Activated T-cell treated with anti-CD3 and anti-CD28 coated beads, Interleukin-2, amount 50 U/mL, for 48 hours (primary cell): ENCODE measurements around the gene BAZ2A.
"Not testable (repeated sequence)": the region's sequence is repeated elsewhere in the genome, so short reads cannot be mapped to it uniquely, and the experiment has no call there.

Experiments used
- DNase-seq, 2 experiments: peaks; one replicate each; pipeline ENCODE4 v3.0.0-alpha.2; 2020

The BAZ2A gene

DNA sequence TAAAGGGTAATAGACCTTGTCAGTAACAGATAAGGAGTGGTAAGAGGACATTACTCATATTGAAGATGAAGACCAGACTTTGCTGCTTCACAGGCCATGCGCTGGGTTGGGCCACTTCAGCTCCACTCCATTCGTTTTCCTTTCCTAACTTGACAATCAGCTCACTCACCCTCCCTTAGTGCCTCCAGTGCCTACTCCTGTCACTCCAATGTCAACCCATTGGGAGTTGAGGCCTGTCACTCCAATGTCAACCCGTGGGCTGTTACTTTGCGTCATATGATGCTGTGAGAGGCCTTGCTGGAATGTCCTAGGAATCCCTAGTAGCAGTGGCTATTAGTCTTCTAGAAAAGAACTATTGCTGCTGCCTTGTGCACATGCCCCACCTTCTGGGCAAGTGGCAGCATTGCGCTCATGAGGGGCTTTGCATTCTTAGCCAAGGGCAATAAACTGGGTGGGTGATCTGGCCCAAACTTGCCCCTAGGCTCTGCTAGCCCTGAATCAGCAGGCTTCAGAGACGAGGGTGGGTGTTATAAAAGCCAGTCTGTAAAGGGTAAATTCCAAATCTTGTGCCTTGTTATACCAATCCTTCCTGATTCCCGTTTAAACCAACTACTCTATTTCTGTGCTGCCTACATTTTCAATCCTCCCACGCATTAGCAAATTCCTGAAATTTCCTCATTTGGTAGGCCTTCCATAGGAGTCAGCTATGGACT, 36.1 kb downstream of the BAZ2A start:
- peak; percentile 74 for DNase-seq

DNA sequence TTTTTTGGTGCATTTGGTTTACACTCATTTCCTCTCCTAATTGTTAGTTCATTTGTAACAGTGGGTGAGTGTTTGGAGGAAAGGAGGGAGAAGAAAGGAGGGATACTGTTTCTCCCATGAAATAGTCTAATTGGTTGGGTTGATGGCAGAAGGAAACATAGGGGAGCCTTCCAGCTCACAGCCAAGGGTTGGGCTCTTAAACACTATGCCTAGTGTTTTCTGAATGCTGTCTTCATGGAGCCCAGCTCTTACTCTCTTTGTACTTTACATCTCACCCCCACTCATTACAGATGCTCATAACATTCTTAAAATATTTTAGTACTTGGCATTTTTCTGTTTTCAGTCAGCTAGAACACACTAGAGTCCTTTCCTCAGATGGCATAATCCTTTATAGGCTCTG, 38.2 kb downstream of the BAZ2A start:
- no peak for DNase-seq

DNA sequence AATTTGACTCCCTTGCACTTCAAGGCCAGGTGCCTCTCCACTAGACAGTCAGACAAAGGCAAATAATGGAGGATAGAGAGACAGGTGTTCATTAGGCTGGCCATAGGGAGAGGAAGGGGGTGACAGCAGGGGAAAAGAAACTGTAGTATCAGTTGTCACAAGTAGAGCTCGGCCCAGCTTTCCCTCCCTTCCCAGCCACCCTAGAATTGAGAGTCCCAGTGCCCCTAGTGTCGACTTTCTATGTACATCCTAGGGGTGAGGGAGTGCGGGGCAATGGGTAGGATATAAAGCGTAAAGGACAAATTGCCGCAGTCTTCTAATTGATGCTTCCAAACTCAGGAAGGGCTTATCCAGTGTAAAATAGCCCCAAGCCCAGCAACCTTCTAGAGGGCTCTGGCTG, 39.0 kb downstream of the BAZ2A start:
- DNase-seq = no peak

DNA sequence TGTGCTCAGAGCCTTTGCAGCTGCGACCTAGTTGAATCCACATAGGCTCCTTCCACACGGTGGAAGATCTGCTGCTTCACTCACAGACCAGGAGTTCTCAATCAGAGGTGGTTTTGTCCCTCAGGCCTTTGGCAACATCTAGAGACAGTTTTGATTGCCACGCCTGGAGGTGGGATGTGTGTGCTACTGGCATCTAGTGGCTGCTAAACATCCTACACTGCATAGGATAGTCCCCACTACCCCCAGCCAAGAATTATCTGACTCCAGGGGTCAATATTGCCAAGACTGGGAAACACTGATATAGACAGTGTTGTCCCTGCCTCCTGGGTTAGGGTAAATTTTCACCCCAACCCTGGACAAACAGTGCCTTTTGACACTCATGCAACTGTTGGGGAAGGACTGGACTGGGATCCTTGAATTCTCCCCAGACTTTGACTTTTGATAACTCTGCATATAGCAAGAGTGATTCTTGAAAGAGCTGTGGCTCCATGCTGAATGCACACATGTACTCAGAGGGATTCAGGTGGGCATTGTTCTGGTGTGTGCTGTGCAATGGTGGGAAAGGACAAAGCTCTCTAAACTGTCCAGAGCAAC, 39.8 kb downstream of the BAZ2A start:
- peak in 1 of 2 experiments; percentile 38 for DNase-seq

DNA sequence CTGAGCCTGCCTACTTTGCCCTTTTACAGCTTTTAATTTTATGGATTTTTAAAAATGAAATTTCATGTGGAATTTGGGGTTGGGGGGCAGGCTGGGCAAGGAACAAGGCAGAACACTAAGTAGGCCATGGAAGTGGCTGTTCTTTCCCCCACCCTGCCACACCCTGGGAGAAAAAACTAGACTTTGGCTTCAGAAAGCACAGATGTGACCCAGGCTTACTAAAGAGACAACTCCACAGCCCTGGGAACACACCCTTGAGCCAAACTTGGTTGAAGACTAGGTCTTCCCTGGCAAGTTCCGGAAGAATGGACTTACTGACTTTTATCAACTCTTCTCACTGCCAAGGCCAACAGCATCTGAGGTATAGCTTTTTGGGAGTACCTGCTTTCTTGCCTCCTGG, 40.3 kb downstream of the BAZ2A start:
- no peak for DNase-seq

DNA sequence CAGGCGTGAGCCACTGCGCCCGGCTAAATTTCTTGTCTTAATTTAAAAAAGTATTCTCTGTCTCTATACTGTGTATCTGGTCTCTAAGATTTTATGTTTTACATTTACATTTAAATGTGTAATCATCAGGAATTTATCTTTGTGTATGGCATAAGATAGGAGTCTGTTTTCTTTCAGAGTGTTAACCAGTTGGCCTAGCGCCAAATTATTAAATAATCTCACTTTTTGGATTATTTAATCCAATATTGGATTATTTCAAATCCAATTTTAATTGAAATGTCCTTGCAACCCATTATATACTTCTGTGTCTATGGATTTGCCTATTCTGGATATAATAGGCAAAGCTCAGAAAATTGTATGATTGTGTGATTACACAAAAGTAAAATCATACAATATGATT, 45.0 kb downstream of the BAZ2A start:
- no peak for DNase-seq

DNA sequence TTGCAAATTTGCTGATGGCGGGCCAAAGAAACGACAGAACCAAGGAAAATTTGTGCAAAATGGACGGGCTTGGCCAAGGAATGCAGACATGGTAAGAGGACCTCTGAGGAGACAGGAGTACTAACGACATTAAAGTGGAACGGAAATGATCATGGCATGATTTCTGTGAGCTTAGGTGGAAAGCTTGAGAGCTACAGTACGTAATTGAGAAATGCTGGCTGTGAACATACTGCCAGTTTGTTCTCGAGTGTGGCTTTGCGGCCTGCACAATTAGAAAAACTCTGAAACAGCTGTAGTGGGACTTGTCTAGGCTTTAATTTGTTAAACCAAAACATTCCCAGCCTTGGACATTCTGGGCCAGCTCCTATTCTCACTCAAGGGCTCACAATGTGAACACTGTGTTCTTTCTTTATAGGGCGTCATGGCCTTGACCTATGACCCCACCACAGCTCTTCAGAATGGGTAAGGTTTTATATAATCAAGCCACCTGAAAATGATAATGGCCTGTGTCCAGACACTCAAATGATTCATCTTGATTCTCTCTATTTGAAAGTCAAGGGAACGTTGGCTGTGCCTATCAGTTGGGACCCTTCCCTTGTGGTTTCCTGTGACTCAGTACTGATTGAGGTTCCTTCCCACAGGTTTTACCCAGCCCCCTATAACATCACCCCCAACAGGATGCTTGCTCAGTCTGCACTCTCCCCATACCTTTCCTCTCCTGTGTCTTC, 48.5 kb downstream of the BAZ2A start:
- DNase-seq = peak; percentile 43 to 44

DNA sequence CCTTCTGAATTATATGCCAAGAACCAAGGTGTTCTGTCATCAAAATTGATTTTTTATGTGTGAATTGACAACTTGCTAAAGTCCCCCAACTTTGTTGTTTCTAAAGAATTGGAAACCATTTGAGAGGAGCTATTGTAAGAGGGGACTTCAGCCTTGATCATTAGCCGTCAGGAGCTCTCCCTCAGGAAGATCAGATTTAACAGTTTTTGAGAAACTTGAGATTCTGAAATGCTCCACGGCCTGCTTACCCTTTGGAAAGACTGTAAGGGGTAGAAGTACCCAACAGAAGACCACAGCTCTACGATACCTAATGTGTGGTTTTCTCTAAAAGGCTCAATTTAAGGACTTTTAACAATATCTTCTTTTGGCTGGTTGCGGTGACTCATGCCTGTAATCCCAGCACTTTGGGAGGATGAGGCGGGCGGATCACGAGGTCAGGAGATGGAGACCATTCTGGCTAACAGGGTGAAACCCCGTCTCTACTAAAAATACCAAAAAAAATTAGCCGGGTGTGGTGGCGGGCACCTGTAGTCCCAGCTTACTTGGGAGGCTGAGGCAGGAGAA, 51.1 kb downstream of the BAZ2A start:
- DNase-seq = no peak

DNA sequence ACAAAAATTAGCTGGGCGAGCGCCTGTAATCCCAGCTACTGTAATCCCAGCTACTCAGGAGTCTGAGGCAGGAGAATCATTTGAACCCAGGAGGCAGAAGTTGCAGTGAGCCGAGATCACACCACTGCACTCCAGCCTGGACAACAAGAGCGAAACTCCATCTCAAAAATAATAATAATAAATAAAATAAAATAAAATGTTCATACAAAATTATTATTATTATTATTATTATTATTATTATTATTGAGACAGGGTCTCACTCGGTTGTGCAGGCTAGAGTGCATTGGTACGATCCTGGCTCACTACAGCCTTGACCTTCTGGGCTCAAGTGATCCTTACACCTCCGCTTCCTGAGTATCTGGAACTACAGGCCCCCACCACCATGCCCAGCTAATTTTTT, 52.9 kb downstream of the BAZ2A start:
- not testable (repeated sequence) for DNase-seq

DNA sequence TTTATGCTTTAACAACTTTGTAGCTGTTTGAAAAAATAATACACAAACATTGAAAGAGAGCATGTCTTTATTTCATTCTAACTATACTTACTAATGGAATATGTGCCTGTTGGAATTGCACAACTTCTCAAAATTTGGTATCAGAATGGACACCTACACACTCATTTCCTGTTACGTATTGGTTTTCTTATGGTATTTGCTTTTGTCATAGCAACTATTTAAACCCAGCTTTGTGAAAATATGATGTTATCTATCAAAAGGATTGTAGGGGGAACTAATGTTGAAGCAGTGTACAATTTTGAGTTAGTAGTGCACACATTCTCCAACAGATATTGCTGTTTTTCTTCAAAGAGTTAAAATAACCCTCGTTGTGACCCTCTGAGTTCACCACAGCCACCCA, 55.9 kb downstream of the BAZ2A start:
- DNase-seq = no peak

DNA sequence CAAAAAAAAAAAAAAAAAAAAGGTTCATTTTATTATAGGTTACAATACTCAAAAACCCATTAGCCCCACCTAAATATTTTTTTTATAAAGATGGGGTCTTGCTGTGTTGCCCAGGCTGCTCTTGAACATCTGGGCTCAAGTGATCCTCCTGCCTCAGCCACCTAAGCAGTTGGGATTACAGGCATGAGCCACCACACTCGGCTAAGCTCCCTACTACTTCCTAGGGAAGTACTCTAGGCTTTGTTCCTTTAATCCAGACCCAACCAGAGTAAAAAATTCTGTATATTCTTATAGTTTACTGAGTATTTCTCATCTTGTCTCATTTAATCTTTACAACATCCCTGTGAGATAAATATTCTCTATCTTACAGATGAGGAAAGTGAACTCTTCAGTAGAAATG, 57.8 kb downstream of the BAZ2A start:
- no peak for DNase-seq

DNA sequence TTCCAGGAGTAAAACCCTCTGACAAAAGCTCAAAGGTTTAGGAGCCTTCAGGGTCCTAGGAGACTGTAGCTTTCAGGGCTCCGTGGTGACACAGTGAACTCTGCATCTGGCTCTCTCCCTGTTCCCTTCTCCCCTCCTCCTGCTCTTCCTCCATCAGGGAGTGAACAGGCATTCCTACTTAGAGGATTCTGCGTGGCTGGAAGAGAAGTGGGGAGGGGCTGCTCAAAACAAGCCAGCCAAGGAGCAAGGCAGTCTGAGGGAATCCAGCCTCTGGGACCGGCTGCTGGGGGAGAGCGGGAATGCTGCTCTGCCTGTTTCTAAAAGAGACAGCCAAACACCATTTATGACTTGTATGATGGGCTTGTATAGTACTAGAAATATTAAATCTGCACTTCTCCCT, 59.0 kb downstream of the BAZ2A start:
- no peak for DNase-seq

DNA sequence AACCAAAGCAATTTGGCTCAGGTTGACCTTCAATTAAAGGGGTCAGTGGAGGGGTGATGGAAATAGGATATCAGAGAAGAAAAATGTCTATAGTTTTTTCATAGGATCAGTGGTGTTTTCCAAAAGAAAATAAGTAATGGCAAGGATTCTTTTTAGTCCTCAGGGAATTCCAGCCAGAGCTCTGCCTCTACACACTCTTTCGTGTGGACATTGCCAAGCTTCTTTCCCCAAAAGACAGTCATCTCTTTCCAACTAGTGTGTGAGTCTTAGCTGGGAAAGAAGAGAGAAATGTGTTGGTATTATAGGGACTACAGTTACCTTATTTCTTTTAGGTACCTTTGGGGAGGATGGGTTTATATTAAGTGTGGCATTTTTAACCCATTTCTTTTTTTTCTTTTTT, 62.0 kb downstream of the BAZ2A start:
- DNase-seq = no peak

DNA sequence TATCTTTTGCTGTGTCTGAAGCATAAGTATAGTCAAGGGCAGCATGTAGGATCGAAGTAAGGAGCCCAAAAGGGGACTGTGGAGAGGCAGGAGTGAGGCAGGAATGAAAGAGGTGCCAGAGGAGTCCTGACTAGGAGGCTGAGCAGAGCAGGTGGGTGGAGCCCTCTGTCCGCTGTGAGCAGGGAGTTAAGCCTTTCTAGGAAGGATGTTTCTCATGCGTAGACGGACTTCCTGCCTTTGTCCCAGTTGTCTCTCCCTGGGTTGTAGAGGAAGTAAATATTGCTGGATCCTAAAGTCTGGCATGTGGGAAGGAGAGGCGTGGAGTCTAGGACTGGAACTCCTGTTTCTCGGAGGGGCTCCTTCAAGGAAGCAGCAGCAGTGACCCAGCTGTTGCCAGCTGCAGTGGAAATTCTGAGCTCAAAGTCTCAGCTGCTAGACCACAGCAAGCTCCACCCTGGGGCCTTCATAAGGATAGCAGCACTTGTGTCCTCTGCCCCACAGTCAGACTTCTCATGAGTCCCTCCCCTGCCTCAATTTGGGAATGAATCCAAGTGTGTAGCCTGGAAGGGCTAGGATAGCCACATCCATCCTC, 64.5 kb downstream of the BAZ2A start:
- DNase-seq = peak; percentile 45 to 53

DNA sequence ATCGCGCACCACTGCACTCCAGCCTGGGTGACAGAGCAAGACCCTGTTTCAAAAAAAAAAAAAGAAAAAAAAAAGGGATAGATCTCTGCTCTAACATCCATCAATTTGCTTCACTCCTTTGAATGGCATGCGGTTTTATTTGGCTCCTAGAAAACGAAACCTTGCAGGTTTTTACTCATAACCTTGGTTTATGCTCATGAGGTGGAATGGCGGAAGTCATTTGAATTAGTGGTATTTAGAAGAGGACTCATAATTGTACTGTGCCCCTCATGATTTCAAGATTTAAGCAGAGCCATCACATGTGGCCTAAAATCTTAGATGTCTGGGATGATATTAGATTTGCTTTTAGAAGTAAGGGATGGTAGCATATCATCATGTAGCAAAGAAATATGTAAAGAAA, 79.1 kb downstream of the BAZ2A start:
- no peak for DNase-seq

DNA sequence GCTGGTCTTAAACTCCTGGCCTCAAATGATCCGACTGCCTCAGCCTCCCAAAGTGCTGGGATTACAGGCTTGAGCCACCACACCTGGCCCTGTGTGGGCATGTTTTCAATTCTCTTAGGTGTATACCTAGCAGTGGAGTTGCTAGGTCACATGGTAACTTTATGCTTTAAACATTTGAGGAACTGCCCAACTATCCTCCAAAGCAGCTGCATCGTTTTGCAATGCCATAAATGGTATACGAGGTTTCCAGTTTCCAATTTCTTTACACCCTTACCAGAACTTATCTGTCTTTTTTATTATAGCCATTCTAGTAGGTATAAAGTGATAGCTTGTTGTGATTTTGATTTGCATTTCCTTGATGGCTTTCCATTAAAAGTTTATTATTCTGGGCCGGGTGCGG, 83.4 kb downstream of the BAZ2A start:
- DNase-seq = no peak
